SK-N-SH (cell line): ENCODE data around the gene ZFYVE27. TPM values are rescaled to one million over a fixed set of nuclear protein-coding genes. Genes with fewer than 3 reads are reported as not detected.

Experiments
- CTCF ChIA-PET: fragments of 300-600, 350-600 bp; formaldehyde crosslinking; extraction: SDS; loops from one replicate; lab custom pipeline; 2021; lab: Yijun Ruan, JAX
- POLR2A ChIA-PET: fragments of 350-600 bp; sonication (Branson Sonifier 250); formaldehyde crosslinking; extraction: SDS; loops from one replicate; lab custom pipeline; 2020; ENCODE audit warnings: antibody characterized with exemption, inconsistent platforms; lab: Yijun Ruan, JAX
- DNase-seq: peaks from one replicate; pipeline ENCODE4 v3.0.0; 2012
- H2AFZ ChIP-seq: fragments of 200-600 bp; sonication (generic); 2 replicates; pipeline ENCODE4 v1.8.1; 2016; ENCODE audit warnings: antibody characterized with exemption, mild to moderate bottlenecking, low read depth
- H3F3A ChIP-seq: fragments of 200-600 bp; sonication (generic); replicated peaks from 2 replicates; pipeline ENCODE3; 2016; ENCODE audit warnings: antibody characterized with exemption, mild to moderate bottlenecking; ENCODE audit not compliant: insufficient read depth
- H3K27ac ChIP-seq, 2 experiments: fragments of 200-500 bp in 1 of 2; fragments of 200-600 bp in 1 of 2; sonication (Bioruptor generic) in 1 of 2; sonication (generic), shearing (Covaris generic) in 1 of 2; 2 replicates each; pipeline versions ENCODE4 v1.5.1 to v1.6.1; 2014 to 2016; ENCODE audit warnings: low read depth in 2 of 2, inconsistent platforms in 1 of 2, low read length in 1 of 2, mild to moderate bottlenecking in 1 of 2, mixed read lengths in 1 of 2
- H3K27me3 ChIP-seq: fragments of 200-600 bp; sonication (generic), shearing (Covaris generic); 2 replicates; pipeline ENCODE4 v1.6.1; 2016; ENCODE audit warnings: mixed run types; ENCODE audit not compliant: insufficient read depth
- H3K36me3 ChIP-seq, 2 experiments: fragments of 200-500 bp in 1 of 2; fragments of 200-600 bp in 1 of 2; sonication (Bioruptor generic) in 1 of 2; sonication (generic) in 1 of 2; replicated peaks in 1 of 2; 2 replicates each; pipeline versions ENCODE3 to v1.5.1; 2014 to 2016; ENCODE audit warnings: low read length in 1 of 2, mild to moderate bottlenecking in 1 of 2; ENCODE audit not compliant: insufficient read depth in 2 of 2, control insufficient read depth in 1 of 2
- H3K4me1 ChIP-seq, 2 experiments: fragments of 200-500 bp in 1 of 2; fragments of 200-600 bp in 1 of 2; sonication (Bioruptor generic) in 1 of 2; sonication (generic), shearing (Covaris generic) in 1 of 2; 2 replicates each; pipeline versions ENCODE4 v1.5.1 to v1.6.1; 2014 to 2016; ENCODE audit warnings: low read depth in 1 of 2, low read length in 1 of 2, mixed run types in 1 of 2; ENCODE audit not compliant: insufficient read depth in 2 of 2, control insufficient read depth in 1 of 2
- H3K4me2 ChIP-seq: fragments of 200-600 bp; sonication (generic), shearing (Covaris generic); 2 replicates; pipeline ENCODE4 v1.6.1; 2017; ENCODE audit warnings: mixed run types
- H3K4me3 ChIP-seq, 2 experiments: fragments of 200-500 bp in 1 of 2; fragments of 200-600 bp in 1 of 2; sonication (Bioruptor generic) in 1 of 2; sonication (generic), shearing (Covaris generic) in 1 of 2; 2 replicates each; pipeline versions ENCODE4 v1.5.1 to v1.8.1; 2014 to 2016; ENCODE audit warnings: low read depth in 2 of 2, inconsistent platforms in 1 of 2, low read length in 1 of 2, mild to moderate bottlenecking in 1 of 2, mixed read lengths in 1 of 2, moderate library complexity in 1 of 2
- H3K79me2 ChIP-seq: fragments of 200-600 bp; sonication (generic); 2 replicates; pipeline ENCODE4 v1.8.1; 2017; ENCODE audit warnings: mild to moderate bottlenecking; ENCODE audit not compliant: insufficient read depth
- H3K9ac ChIP-seq: fragments of 200-600 bp; sonication (generic); 2 replicates; pipeline ENCODE4 v1.6.1; 2017; ENCODE audit warnings: mixed run types
- H3K9me2 ChIP-seq: fragments of 200-600 bp; sonication (generic); 2 replicates; pipeline ENCODE4 v1.6.1; 2017; ENCODE audit warnings: mixed run types
- H3K9me3 ChIP-seq: fragments of 200-600 bp; sonication (generic); 2 replicates; pipeline ENCODE4 v1.6.1; 2017; ENCODE audit warnings: mixed run types, mild to moderate bottlenecking, moderate library complexity
- H4K20me1 ChIP-seq: fragments of 200-600 bp; sonication (generic); 2 replicates; pipeline ENCODE4 v1.6.1; 2017; ENCODE audit warnings: mild to moderate bottlenecking, mixed run types; ENCODE audit not compliant: insufficient read depth
- CHD2 ChIP-seq: fragments of 150-350 bp; IDR thresholded peaks from 2 replicates; pipeline ENCODE4 v1.6.1; 2018; ENCODE audit warnings: low read length; ENCODE audit not compliant: partially characterized antibody
- GABPA ChIP-seq: IDR thresholded peaks from 2 replicates; pipeline ENCODE4 v1.4.0; 2012; ENCODE audit warnings: low read depth, mild to moderate bottlenecking
- IRF3 ChIP-seq: fragments of 150-350 bp; IDR thresholded peaks from 2 replicates; pipeline ENCODE4 v1.6.1; 2016; ENCODE audit warnings: mild to moderate bottlenecking, low read depth, low read length
- JUND ChIP-seq: IDR thresholded peaks from 2 replicates; pipeline ENCODE4 v1.4.0; 2012
- MEF2A ChIP-seq: IDR thresholded peaks from 2 replicates; pipeline ENCODE4 v1.4.0; 2012; ENCODE audit warnings: low read depth, borderline replicate concordance
- MXI1 ChIP-seq: IDR thresholded peaks from 2 replicates; pipeline ENCODE4 v1.6.1; 2012; ENCODE audit warnings: mild to moderate bottlenecking, low read depth, low read length, improper control_type of control experiment
- POLR2AphosphoS5 ChIP-seq: IDR thresholded peaks from 2 replicates; pipeline ENCODE4 v1.6.1; 2012; ENCODE audit warnings: low read depth, low read length
- RAD21 ChIP-seq: IDR thresholded peaks from 2 replicates; pipeline ENCODE4 v1.6.1; 2012; ENCODE audit warnings: mild to moderate bottlenecking, low read length
- SMC3 ChIP-seq: IDR thresholded peaks from 2 replicates; pipeline ENCODE4 v1.6.1; 2012; ENCODE audit warnings: low read depth, low read length, improper control_type of control experiment
- TEAD4 ChIP-seq: IDR thresholded peaks from 2 replicates; pipeline ENCODE4 v1.4.0; 2012; ENCODE audit warnings: mild to moderate bottlenecking, borderline replicate concordance; ENCODE audit not compliant: insufficient read depth
- YY1 ChIP-seq: IDR thresholded peaks from 2 replicates; pipeline ENCODE4 v1.4.0; 2012; ENCODE audit warnings: low read depth, mild to moderate bottlenecking
- ZBTB33 ChIP-seq: IDR thresholded peaks from 2 replicates; pipeline ENCODE4 v1.4.0; 2012; ENCODE audit warnings: low read depth, borderline replicate concordance
- WGBS: methylation state at CpG from one replicate; pipeline ENCODE4 v1.1.6; 2017; ENCODE audit warnings: low lambda C conversion rate; 5-methylcytosine and 5-hydroxymethylcytosine counted together
- polyA plus RNA-seq, 3 experiments: library from polyadenylated mRNA; depleted of rRNA; stranded (reverse); fragments of >200 nt; gene quantifications; 2 replicates each; pipeline ENCODE4 v1.2.3, GENCODE V29; 2012

Gene ZFYVE27
- polyA plus RNA-seq, 1 of the 3 experiments (the other 2 are of a cell fraction), result 30.5 TPM

GRCh38 chr10:97704341-97704740 lies 32.6 kb upstream of the ZFYVE27 start (continued):
- TF ChIP-seq ZBTB33, result no peak
- no peak for TF ChIP-seq RAD21
- TF ChIP-seq MEF2A, result no peak
- no peak for TF ChIP-seq YY1
- no peak for TF ChIP-seq GABPA
- no peak for TF ChIP-seq TEAD4

GRCh38 chr10:97705006-97705670 lies 31.8 kb upstream of the ZFYVE27 start:
- no peak overlapping the region for H3K4me3 ChIP-seq
- H3K9me2 ChIP-seq, result no peaks in the 10 kb centered on the region
- H3F3A ChIP-seq, result no peaks in the 10 kb centered on the region
- H3K27ac ChIP-seq, result no peak overlapping the region
- no peaks in the 10 kb centered on the region for H3K9me3 ChIP-seq
- no peaks in the 10 kb centered on the region for H3K36me3 ChIP-seq
- 80% methylated on average over 3 of the region's 3 CpGs for WGBS
- no peak for DNase-seq
- H3K9ac ChIP-seq, result no peak overlapping the region
- H2AFZ ChIP-seq, result no peak overlapping the region
- H3K27me3 ChIP-seq, result no peaks in the 10 kb centered on the region
- TF ChIP-seq MXI1, result no peak
- no peak for TF ChIP-seq SMC3
- TF ChIP-seq CHD2, result no peak
- no peak for TF ChIP-seq JUND
- no peak for TF ChIP-seq POLR2AphosphoS5
- TF ChIP-seq, all 33 proteins: peak for 0
- Histone ChIP-seq H3K79me2 (no peaks in the 10 kb centered on the region), H4K20me1 (no peaks in the 10 kb centered on the region), H3K4me2 (no peak overlapping the region), H3K4me1 (peaks cover 0 to 10% of the 10 kb centered on the region in 2 experiments; a peak in 1 of 4 replicates)
- ChIA-PET POLR2A (interaction anchor here (0.5 kb wide), 1 partner anchor 82 kb away, joined by 3 read pairs; no protein-coding TSS in a partner anchor), CTCF (interaction anchor here (0.6 to 25.0 kb wide), 5 partner anchors 8 to 151 kb away, joined by 3 to 687 read pairs (median 9); partner anchors contain the start of genes MARVELD1 and ZFYVE27)

GRCh38 chr10:97707134-97707861 lies 29.6 kb upstream of the ZFYVE27 start:
- POLR2A ChIA-PET, result interaction anchor here (0.7 kb wide), 1 partner anchor 24 kb away, joined by 3 read pairs; no protein-coding TSS in a partner anchor

More at GRCh38 chr10:97707134-97707861, 29.6 kb upstream of the ZFYVE27 start:
- Histone ChIP-seq H3K79me2 (no peaks in the 10 kb centered on the region), H3K9ac (no peak overlapping the region), H3F3A (no peaks in the 10 kb centered on the region), H4K20me1 (no peaks in the 10 kb centered on the region), H3K4me3 (no peak overlapping the region), H3K9me3 (no peaks in the 10 kb centered on the region), H2AFZ (no peak overlapping the region), H3K9me2 (no peaks in the 10 kb centered on the region), H3K4me1 (peaks cover 0 to 10% of the 10 kb centered on the region in 2 experiments; a peak in 1 of 4 replicates), H3K27me3 (no peaks in the 10 kb centered on the region), H3K4me2 (no peak overlapping the region), H3K27ac (no peak overlapping the region), H3K36me3 (no peaks in the 10 kb centered on the region)
- 86% methylated on average over 7 of the region's 11 CpGs for WGBS
- CTCF ChIA-PET, result interaction anchor here (1.0 to 25.0 kb wide), 6 partner anchors 12 to 182 kb away, joined by 3 to 687 read pairs (median 30); partner anchors contain the start of genes ANKRD2, AVPI1 and ZFYVE27
- TF ChIP-seq ZBTB33 (no peak), JUND (no peak), IRF3 (no peak)
- DNase-seq, result no peak
